GM12874 (cell line): ENCODE measurements around the gene MRPL36.

Experiments
- CTCF ChIP-seq: IDR thresholded peaks from 2 replicates; pipeline ENCODE4 v1.5.1; 2011; ENCODE audit warnings: low read depth, mild to moderate bottlenecking, control low read depth, low read length, moderate library complexity; ENCODE audit not compliant: insufficient read depth

MRPL36 gene

GRCh38 chr5:1753490-1753889, 46.1 kb downstream of the MRPL36 start:
- no peak for TF ChIP-seq CTCF

- TF ChIP-seq CTCF: no peak
Observed at GRCh38 chr5:1752881-1753280, 46.8 kb downstream of the MRPL36 start.

- TF ChIP-seq CTCF: no peak
Observed at GRCh38 chr5:1751864-1752822, 47.5 kb downstream of the MRPL36 start.

DNA sequence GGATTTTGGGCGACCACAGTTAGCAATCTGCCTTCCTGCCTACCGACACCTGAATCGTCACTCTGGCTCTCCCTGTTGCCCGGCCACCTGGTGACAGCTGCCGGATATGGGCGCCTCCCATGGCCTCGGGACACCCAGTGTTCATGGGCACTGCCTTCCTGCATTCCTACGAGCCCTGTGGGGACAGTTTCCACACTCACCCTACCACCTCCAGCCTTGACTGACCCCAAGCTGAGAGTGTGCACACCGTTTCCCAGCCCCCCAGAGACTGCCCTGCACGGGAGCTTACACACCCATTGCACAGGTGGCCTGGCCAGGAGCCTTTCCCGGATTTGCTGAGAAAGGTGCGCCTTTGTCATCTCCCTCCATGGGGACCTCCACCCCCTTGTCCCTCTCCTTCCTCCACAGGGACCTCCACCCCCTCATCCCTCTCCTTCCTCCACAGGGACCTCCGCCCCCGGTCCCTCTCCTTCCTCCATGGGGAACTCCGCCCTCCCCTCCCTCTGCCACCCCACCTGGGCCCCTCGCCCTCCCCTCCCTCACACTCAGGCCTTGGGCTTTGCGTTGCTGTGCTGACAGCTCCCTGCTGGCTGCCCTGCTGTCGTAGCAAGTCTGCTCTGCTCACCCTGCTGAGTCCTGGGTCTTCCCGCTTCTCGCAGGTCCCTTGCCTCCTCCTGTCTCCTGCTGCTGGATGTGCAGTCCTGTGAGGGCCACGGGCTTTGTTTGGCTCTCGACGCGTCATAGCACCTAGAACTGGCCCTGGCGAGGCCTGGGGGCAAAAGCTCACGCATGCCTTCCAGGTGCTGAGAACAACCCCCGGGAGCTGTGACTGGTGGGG, 48.4 kb downstream of the MRPL36 start:
- no peak for TF ChIP-seq CTCF

DNA sequence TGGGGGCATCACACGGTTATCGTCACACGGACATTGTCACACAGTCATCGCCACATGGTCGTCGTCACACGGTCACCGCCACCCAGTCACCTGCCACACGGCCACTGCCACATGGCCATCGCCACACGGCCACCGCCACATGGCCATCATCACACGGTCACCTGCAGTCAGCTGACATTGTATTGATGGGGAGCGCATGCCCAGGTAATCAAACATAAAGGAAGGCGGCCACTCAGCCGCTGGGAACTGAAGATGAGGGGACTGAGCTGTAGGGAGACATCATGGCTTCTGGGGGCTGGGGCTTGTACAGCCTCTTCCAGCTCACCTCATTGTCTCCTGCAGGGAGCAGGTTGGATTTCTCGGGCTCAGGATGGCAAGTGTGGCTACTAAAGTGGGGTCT, 49.2 kb downstream of the MRPL36 start:
- TF ChIP-seq CTCF: no peak

GRCh38 chr5:1749346-1750124, 50.1 kb downstream of the MRPL36 start:
- no peak for TF ChIP-seq CTCF

- TF ChIP-seq CTCF: no peak
Observed at GRCh38 chr5:1748845-1749244, 50.8 kb downstream of the MRPL36 start.
